Measurements from ENCODE around the gene RAB3D.

DNA sequence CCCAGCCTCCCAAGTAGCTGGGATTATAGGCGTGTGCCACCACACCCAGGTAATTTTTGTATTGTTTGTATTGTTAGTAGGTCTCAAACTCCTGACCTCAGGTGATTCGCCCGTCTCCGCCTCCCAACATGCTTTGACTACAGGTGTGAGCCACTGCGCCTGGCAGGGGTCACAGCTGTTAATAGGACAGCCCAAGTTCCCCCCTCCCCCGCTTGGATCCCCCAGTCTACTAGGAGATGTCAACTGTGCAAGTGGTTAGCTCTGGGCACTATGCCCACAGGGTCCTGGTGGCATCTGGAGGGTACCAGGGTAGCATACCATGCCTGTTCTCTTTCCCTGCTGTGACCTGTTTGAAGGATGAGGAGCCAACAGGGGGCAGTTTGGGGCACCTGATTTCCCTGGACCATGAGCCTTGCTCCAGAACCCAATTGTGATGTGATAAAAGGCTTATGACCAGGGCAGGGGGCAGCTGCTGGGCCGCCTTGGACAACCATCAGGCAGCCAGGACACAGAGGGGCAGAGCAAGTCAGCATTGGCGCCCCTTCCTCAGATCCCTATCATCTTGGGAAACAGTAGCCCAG is 43.7 kb downstream of the RAB3D start, which contains the start of gene TSPAN16:
- TF ChIP-seq, protein P1, sequence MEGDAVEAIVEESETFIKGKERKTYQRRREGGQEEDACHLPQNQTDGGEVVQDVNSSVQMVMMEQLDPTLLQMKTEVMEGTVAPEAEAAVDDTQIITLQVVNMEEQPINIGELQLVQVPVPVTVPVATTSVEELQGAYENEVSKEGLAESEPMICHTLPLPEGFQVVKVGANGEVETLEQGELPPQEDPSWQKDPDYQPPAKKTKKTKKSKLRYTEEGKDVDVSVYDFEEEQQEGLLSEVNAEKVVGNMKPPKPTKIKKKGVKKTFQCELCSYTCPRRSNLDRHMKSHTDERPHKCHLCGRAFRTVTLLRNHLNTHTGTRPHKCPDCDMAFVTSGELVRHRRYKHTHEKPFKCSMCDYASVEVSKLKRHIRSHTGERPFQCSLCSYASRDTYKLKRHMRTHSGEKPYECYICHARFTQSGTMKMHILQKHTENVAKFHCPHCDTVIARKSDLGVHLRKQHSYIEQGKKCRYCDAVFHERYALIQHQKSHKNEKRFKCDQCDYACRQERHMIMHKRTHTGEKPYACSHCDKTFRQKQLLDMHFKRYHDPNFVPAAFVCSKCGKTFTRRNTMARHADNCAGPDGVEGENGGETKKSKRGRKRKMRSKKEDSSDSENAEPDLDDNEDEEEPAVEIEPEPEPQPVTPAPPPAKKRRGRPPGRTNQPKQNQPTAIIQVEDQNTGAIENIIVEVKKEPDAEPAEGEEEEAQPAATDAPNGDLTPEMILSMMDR (IDR thresholded peaks at IDR 0.05; ENCODE audit: low read depth, low read length), result peak; percentile 10
- TF ChIP-seq POLR2A (IDR thresholded peaks at IDR 0.05; ENCODE audit: extremely low read depth, insufficient read length), result no peak

Data from NB4 (cell line).